ENCODE results near the gene NME7. TPM values are rescaled to one million over a fixed set of nuclear protein-coding genes. Genes with fewer than 3 reads are reported as not detected.
A peak's percentile ranks its signal among the peaks of the same experiment; 100 is the strongest.

NME7 gene
- total RNA-seq, 1 experiment from 2014 or later = 34.2 TPM

DNA sequence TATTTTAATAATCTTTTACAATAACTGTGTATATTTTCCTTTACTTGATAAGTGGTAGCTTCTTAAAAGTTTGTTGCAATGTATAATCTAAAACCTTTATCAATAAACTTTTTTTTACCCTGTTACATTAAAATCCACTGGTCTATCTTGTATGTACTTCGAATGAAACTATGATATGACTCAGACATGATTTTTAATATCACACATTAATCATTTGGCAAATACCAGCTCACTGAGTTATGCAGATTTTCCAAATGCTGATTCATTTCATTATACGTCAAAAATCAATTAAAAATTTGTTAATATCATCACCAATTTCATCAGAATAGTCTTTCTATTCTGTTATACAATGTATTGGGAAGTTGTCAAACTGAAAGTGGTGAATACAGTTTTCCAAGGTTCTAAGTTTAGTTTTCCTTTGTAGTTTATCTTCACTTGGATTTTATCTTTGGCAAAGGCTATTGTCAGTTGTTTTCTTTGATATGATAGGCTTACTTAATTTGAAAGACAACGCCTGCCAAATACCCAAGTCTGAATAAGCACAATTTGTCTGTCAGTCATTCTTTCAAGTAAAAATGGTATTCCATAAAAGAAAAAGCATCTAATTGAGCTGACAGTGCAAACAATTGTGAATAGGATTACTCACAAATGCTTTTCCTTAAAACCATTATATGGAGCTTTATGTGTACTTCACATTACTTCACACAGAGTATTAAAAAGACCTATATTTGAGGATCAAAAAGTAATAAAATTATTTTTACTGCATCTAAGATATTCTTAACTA is 127.0 kb downstream of the NME7 start:
- intact Hi-C loops (cut with micrococcal nuclease; ENCODE audit: unreplicated experiment) = no loop called here
- BruUV-seq (replicated peaks) = no TSS peak
- Histone ChIP-seq H3K9me3 (ENCODE audit: low read depth, low read length, poor library complexity, severe bottlenecking) (no peaks in the 10 kb centered on the region), H3K27ac (ENCODE audit: low read depth, low read length, poor library complexity, severe bottlenecking) (no peak overlapping the region), H3K4me1 (ENCODE audit: insufficient read depth, low read length, poor library complexity, severe bottlenecking) (no peaks in the 10 kb centered on the region), H3K4me3 (ENCODE audit: low read depth, low read length, poor library complexity, severe bottlenecking) (no peak overlapping the region), H3K36me3 (ENCODE audit: insufficient read depth, low read length, poor library complexity, severe bottlenecking) (no peaks in the 10 kb centered on the region), H3K27me3 (replicated peaks; ENCODE audit: insufficient read depth, low read depth, low read length, poor library complexity) (no peaks in the 10 kb centered on the region)
- ChIA-PET CTCF (no interaction called here), POLR2A (ENCODE audit: low non-redundant PET) (no interaction called here)
- DNase-seq (ENCODE audit: low spot score) = peak; percentile 35
- TF ChIP-seq, protein P1, sequence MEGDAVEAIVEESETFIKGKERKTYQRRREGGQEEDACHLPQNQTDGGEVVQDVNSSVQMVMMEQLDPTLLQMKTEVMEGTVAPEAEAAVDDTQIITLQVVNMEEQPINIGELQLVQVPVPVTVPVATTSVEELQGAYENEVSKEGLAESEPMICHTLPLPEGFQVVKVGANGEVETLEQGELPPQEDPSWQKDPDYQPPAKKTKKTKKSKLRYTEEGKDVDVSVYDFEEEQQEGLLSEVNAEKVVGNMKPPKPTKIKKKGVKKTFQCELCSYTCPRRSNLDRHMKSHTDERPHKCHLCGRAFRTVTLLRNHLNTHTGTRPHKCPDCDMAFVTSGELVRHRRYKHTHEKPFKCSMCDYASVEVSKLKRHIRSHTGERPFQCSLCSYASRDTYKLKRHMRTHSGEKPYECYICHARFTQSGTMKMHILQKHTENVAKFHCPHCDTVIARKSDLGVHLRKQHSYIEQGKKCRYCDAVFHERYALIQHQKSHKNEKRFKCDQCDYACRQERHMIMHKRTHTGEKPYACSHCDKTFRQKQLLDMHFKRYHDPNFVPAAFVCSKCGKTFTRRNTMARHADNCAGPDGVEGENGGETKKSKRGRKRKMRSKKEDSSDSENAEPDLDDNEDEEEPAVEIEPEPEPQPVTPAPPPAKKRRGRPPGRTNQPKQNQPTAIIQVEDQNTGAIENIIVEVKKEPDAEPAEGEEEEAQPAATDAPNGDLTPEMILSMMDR (conservative IDR thresholded peaks at IDR 0.05; ENCODE audit: low read depth, low read length) = no peak
- TF ChIP-seq EZH2 (IDR thresholded peaks at IDR 0.05; ENCODE audit: borderline replicate concordance, low read depth, low read length, poor library complexity, severe bottlenecking) = no peak

DNA sequence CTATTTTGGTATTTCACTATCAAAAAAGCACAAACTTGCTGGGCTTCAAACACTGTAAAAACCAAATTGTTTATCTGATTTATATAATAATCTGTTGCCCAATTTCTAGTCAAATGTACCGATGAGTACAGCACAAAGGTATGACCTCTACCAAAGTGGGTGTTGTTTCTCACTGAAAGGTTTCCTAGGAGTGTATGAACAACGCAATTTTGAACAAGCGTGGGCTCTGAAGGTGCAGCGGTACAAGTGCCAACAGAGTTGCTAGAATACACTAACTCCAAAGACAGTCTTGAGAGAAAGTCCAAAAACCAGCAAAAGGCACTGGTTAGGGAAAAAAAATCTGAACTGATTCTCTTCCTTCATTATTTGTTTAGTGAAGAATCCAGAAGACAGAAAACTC is 130.7 kb downstream of the NME7 start:
- H3K27me3 ChIP-seq (replicated peaks; ENCODE audit: insufficient read depth, low read depth, low read length, poor library complexity) = no peaks in the 10 kb centered on the region
- intact Hi-C loops (cut with micrococcal nuclease; ENCODE audit: unreplicated experiment) = no loop called here
- H3K36me3 ChIP-seq (ENCODE audit: insufficient read depth, low read length, poor library complexity, severe bottlenecking) = no peaks in the 10 kb centered on the region
- no peak overlapping the region for H3K4me3 ChIP-seq (ENCODE audit: low read depth, low read length, poor library complexity, severe bottlenecking)
- POLR2A ChIA-PET (ENCODE audit: low non-redundant PET) = no interaction called here
- H3K4me1 ChIP-seq (ENCODE audit: insufficient read depth, low read length, poor library complexity, severe bottlenecking) = no peaks in the 10 kb centered on the region
- H3K27ac ChIP-seq (ENCODE audit: low read depth, low read length, poor library complexity, severe bottlenecking) = no peak overlapping the region
- CTCF ChIA-PET = no interaction called here
- DNase-seq (ENCODE audit: low spot score) = no peak
- H3K9me3 ChIP-seq (ENCODE audit: low read depth, low read length, poor library complexity, severe bottlenecking) = no peaks in the 10 kb centered on the region
- no TSS peak for BruUV-seq (replicated peaks)
- no peak for TF ChIP-seq EZH2 (IDR thresholded peaks at IDR 0.05; ENCODE audit: borderline replicate concordance, low read depth, low read length, poor library complexity, severe bottlenecking)
- TF ChIP-seq, protein P1 (conservative IDR thresholded peaks at IDR 0.05; ENCODE audit: low read depth, low read length) = no peak

DNA sequence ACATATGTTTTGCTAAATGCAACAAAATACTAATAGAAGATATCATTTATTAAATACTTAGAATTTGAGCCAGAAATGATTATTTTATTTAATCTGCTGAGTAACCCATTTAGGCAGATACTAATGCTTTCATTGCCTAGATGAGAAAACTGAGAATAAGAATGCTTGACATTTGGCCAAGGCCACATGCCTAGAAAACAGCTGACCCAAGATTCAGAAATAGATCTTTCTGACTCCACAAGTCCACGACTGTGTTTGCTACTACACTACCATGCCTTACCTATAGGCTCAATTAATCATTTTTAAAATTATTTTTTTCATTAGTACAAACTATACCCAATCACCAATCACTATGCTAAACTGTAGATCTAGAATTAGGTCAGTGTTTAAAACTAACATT is 131.5 kb downstream of the NME7 start:
- no peaks in the 10 kb centered on the region for H3K27me3 ChIP-seq (replicated peaks; ENCODE audit: insufficient read depth, low read depth, low read length, poor library complexity)
- DNase-seq (ENCODE audit: low spot score) = no peak
- CTCF ChIA-PET = no interaction called here

More for the DNA sequence above, 131.5 kb downstream of the NME7 start:
- no peak overlapping the region for H3K27ac ChIP-seq (ENCODE audit: low read depth, low read length, poor library complexity, severe bottlenecking)
- intact Hi-C loops (cut with micrococcal nuclease; ENCODE audit: unreplicated experiment) = no loop called here
- POLR2A ChIA-PET (ENCODE audit: low non-redundant PET) = no interaction called here
- no peaks in the 10 kb centered on the region for H3K36me3 ChIP-seq (ENCODE audit: insufficient read depth, low read length, poor library complexity, severe bottlenecking)
- H3K4me1 ChIP-seq (ENCODE audit: insufficient read depth, low read length, poor library complexity, severe bottlenecking) = no peaks in the 10 kb centered on the region
- TF ChIP-seq, protein P1 (conservative IDR thresholded peaks at IDR 0.05; ENCODE audit: low read depth, low read length) = no peak
- TF ChIP-seq EZH2 (IDR thresholded peaks at IDR 0.05; ENCODE audit: borderline replicate concordance, low read depth, low read length, poor library complexity, severe bottlenecking) = no peak
- H3K9me3 ChIP-seq (ENCODE audit: low read depth, low read length, poor library complexity, severe bottlenecking) = no peaks in the 10 kb centered on the region
- no peak overlapping the region for H3K4me3 ChIP-seq (ENCODE audit: low read depth, low read length, poor library complexity, severe bottlenecking)
- BruUV-seq (replicated peaks) = no TSS peak

Data from A673 (cell line).